KG1 (cell line): ENCODE measurements around the gene SLC22A12.

Experiments
- DNase-seq: peaks from one replicate; lab custom pipeline; 2025; lab: John Stamatoyannopoulos, UW

The SLC22A12 gene

DNA sequence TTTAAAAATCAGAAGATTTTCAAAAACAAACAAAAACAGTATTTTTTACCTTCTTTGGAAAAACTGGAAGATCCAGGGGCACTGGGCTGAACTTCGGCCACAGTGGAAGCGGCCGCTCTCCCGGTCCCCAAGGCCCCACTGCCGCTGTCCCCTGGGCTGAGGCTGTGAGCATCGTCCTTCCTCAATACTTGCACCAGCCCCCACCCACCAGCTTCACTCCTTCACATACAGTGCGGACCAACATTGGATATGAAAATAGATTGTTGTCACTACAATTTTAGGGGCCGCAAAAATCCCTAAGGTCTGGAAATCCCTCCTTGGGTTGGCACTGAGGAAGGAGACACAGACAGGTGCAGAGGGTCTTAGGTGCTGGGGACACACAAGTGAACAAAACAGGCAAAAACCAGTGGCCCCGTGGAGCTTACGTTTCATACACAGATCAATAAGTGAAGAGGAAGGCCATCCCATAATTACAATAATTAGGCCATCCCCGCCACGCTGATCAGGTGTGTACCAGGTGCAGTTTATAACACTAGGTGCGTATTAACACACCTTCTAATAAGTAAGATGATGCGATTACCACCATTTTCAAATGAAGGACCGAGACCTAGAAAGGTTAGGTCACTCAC, 28.2 kb upstream of the SLC22A12 start:
- DNase-seq: no peak

DNA sequence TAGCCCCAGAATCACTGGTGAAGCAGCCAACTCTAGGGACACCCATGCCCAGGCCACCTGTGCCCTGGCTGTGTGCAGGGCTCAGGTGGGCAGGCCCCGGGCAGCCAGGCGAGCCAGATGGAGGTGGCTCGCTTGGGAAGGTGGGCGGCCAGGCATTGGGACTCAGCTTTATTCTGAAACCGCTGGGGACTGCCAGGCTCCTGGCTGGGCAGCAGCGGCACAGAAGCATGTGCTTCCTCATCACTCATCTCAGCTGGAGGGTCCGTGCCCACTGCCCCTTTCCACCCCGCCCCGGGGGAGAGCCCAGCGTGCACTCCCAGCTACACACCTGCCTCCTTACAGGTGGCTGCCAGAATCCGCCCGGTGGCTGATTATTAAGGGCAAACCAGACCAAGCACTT, 27.1 kb upstream of the SLC22A12 start:
- DNase-seq: no peak

DNA sequence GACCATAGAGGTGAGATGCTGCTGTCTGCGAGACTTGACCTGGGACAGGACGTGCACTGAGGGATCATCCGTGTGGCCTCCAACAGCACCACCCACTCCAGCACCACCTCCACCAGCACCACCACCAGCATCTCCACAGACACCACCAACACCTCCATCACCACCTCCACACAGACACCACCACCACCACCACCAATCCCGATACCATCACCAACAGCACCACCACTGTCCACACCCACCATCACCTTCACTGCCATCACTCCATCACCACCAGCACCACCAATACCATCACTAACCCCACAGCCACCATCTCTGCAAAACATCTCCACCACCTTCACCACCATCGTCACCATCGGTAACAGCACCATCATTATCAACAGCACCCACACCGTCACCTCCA, 26.6 kb upstream of the SLC22A12 start:
- DNase-seq: no peak

DNA sequence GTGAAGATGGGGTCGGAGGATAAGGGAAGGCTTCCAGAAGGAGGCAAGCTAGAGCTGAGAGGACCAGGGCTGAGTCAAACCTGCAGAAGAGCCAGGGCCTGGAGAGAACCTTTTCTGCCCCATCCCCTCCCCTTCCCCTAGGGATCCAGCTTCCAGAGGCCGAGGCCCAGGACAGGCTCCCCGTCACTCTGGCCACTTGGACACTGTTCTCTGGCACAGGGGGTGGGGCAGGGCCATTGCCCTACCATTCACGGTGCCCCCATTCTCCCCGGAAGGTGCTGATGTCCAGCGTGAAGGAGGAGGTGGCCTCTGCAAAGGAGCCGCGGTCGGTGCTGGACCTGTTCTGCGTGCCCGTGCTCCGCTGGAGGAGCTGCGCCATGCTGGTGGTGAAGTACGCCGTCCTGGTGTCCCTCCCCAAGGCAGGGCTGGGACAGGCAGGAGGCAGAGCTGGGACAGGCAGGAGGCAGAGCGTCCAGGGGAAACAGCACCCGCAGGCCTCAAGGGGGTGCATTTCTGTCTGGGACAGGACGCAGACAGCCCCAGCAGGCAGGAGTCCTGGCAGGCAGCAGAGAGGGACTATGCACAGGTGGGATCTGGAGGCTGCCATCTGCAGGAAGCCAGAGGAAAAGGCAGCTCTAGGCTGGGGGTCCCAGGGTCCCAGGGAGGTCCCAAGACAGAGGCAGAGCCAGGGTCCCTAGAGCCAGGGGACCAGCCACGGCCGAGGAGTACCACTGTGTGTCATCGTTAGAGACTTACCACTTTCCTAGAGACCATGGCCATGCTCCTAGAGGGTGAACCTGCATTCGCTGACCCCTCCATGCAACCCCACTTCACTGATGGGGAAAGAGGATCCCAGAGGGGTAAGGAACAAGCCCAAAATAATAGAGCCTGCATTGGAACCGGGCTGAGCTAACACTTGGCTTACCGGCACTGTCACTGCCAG, 25.8 kb upstream of the SLC22A12 start:
- DNase-seq: no peak

DNA sequence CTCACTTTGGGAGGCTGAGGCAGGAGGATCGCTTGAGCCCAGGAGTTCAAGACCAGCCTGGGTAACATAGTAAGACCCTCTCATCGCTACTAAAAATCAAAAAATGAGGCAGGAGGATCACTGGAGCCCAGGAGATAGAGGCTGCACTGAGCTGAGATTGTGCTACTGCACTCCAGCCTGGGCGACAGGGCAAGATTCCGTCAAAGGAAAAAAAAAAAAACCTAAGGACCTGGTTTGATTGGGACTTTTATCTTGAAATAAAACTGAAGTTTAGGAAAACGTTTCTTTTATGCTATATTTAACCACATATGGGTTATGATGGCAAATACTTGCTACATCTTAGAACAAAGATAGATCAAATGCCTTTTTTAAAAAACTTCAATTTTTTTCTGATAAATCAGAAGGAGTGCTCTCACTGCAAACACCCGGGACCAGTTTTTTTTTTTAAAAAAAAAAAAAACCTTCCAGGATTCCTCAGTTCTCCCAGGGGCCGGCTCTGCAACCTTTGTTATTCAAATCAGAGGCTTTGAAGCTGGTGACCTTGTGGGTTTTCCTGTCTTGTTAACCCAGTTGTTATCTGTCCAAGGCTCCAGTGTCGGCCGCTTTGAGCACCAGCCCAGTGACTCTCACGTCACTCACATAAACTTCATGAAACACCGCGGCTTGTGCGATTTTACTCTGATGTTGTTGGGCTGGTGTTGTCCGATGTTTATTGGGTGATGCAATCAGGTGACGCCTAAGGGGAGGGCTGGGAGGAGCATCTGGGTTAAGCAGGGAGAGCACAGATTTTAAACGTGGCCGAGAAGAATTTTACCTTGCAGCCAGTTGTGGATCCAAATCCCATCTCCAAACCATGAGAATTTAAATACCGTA, 24.7 kb upstream of the SLC22A12 start:
- no peak for DNase-seq

DNA sequence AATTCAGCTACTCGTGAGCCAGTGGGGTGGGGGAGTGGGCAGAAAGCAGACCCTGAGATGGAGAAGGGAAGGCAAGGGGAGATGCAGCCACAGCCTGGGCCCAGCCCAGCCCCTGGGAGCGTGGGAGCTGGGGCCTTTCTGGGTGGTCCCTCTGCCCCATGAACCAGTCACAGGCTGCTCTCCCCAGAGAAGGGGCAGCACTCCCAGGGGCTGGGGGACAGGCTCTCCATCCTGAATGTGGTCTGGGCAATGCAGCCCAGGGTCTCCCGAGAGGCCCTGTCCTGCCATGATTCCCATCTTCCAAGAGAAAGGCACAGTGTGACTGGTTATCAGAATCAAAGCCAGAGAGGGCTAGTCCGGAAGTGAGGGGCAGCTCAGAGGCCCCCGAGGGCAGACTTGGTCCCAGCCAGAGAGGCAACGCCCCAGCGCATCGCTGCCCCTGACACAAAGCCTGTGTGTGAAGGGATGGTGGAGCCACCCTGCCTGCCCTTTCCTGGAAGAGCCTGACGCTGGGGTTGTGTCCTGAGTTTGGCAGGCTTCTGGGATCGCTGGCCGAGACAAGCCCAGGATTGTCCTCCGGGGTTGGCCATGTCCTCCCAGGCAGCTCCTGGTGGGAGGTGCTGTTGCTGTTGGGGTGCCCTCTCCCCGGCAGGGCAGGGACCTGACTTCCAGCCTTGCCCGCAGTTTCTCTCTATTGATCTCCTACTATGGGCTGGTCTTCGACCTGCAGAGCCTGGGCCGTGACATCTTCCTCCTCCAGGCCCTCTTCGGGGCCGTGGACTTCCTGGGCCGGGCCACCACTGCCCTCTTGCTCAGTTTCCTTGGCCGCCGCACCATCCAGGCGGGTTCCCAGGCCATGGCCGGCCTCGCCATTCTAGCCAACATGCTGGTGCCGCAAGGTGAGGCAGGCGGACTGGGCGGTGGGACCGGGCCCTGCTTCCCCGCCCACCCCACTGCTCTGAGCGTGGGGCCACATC, 23.8 kb upstream of the SLC22A12 start:
- DNase-seq: no peak

DNA sequence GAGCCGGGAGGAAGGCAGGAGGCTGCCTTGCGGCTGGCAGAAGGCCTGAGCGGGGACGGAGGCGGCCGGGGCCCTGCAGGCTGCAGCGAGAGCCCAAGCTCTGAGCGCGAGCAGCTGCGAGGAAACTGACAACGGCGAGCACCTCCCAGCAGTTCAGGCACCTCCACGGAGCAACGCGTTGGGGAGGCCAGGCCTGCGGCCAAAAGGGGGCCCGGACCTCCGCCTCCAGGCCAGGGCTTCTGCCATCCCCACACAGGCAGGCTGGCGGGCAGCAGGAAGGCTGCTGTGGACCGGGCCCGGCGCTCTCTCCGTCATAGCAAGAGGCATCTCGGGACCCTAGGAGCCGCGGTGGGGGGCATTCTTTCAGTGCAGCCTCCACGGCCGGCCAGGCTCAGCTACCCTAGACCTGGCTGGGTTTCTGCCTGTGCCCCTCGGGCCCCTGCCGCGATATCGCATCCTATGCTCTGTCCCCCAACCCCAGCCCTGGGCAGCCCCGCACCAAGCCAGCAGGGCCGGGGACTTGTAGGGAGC, 22.9 kb upstream of the SLC22A12 start:
- no peak for DNase-seq

DNA sequence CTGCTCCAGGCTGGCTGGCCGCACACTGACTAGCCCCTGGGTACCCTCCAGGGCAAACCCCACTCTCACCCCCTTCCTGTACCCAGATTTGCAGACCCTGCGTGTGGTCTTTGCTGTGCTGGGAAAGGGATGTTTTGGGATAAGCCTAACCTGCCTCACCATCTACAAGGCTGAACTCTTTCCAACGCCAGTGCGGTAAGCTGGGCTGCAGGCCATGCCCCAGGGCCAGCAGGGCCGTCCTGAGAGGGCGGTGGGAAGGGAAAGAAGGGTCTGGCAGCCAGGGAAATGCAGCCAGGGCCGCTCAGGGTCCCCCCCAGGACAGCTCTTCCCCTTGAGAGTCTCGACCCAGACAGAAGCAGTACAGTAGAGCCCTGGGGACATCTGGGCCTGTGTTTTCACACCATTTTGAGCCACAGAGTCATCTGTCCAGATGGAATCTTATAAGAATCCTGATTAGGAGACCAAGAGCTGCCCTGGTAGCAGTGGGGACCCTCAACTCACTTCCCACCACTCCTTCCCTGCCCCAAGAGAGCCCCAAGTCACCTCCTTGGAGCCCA, 22.4 kb upstream of the SLC22A12 start:
- no peak for DNase-seq

DNA sequence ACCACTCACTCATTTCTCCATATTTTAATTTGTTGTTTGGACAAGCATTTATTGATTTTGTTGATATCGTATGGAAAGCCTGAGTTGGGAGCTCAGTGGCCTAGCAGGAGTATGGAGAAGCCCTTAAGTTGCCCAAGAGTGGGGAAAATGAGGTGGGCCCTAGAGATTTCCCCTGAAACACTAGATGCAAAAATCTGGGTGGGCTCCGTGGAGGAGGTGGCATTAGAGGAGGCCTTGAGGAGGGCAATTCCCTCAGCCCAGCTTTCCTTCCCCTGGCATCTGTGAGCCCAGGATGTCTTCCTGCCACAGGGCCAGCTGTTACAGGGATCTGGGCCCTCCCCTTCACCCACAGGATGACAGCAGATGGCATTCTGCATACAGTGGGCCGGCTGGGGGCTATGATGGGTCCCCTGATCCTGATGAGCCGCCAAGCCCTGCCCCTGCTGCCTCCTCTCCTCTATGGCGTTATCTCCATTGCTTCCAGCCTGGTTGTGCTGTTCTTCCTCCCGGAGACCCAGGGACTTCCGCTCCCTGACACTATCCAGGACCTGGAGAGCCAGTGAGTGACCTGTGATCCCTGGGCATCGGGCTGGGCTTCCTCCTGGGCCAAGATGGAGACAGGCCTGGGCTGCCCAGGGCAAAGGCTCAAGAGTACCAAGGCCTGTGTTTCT, 21.6 kb upstream of the SLC22A12 start:
- no peak for DNase-seq

DNA sequence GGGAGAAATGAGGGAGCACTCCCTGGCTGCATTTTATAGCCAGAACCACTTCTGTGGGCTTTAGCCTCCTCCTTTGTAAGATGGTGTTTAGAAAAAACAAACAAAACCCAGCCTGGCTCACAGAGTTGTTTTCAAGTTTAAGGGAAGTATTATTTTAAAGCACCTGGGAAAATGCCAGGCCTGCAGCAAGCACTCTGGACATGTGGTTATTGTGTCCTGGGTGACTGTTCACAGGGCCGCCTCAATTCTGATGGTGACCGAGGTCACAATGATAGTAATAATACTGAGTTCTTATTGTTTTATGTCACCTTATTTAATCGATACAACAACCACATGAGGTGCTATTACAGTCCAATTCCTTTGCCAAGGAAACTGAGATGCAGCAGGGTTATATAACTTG, 20.7 kb upstream of the SLC22A12 start:
- no peak for DNase-seq

DNA sequence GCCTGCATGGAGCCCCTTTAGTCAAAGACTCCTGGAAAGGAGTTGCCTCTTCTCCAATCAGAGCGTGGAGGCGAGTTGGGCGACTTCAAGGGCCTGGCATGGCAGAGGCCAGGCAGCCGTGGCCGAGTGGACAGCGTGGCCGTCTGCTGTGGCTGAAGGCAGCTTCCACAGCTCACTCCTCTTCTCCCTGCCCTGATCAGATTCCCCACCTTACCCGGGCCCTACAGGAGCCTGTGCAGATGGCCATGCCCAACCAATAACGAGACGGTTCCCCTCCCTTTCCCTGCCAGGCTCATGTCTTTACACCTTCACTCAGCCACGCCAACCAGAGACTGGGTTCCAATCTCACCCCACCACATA, 20.0 kb upstream of the SLC22A12 start:
- DNase-seq: no peak

DNA sequence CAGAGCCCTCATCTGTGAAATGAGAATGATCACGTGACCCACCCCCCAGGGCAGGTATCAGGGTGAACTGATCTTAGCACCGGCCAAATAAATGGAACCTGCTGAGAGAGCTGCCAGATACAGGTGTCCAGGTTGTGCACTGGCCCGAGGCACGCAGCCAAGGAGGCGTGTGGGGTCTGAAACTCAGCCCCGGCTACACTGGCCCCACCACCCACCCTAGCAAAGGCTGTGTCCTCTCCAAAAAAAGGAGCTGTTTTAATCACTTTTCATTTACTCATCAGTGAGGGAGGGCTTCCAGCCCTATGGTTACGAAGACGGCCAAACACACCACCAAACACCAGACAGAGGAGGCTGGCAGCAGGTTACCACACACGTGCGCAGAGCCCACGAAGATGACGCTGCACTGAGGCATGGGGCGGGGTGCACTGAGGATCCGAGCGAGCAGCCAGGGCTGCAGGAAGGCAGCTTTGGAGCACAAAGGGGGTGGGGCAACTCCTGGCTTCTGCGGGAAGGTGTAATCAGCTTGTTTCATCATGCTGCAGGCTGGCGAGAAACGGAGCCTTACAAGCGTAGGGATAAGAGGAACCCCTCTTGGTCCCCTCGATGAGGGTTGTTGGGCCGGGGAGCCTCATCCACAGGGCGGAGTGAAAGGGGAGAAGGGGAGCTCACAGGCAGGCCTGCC, 19.5 kb upstream of the SLC22A12 start:
- DNase-seq: no peak

DNA sequence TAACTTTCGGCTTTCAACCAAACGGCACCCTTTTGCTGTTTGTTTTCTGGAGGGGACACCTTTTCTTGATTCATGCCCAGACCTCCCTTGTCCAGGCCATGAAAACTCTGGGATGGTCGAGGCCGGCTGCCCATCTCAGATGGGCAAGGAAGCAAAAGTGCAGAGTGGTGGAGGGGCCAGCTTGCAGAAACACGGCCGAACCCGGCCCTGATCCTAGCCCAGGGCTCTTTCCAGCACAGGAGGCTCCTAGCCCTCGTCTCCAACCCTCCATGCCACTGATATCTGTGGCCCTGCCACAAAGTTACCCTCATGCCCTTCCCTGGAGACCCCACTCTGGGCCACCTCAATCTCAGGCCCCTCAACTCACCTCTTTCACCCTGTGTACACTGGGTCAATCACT, 18.9 kb upstream of the SLC22A12 start:
- DNase-seq: no peak

DNA sequence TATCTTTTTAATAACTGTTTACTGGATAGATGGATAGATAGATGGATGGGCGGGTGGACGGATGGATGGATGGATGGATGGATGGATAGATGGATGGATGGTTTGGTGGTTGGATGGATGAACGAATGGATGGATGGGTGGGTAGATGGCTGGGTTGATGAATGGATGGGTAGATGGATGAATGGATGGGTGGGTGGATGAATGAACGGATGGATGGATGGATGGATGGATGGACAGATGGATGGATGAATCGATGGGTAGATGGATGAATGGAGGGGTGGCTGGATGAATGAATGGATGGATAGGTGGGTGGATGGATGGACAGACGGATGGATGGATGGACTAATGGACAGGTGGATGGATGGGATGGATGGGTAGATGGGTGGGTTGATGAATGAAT, 13.8 kb upstream of the SLC22A12 start:
- no peak for DNase-seq

DNA sequence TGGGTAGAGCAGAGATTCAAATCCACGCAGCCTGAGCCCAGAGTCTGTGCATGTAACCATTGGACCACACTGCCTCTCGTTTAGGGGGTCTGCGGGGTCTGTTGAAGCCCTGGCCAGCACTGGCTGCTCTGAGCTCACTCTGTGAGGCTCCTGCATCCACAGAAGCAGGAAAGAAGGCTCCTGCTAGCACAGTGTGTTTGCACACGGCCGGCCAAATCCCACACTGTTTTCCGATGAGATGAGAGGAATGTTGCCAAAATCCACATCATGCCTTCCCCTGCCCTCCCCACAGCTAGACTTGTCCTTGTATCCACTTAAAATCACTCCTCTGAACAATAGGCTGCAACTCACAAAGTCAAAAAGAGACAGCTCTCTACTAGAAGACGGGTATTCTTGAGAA, 10.6 kb upstream of the SLC22A12 start:
- DNase-seq: no peak

DNA sequence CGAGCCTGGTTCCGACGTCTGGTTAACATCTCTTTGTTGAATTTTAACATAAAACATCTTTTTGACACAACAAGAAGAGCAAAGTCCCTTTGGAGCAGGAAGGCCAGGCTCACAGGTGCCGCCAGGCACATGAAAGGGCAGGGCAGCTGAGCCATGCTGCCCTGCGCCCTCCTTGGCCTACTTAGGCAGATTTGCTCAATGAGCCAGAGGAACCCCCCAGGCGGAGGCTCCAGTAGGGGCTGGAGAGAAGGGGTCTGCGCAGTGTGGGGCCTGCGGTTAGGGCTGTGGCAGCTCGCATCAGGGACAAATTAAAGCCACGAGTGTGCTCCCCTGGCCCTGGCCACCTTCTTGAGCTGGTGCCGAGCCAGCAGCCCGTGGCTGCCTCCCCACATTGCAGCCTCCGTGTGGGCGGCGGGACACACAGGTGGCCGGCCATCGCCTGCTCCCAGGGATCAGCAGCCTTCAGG, 9.9 kb upstream of the SLC22A12 start:
- no peak for DNase-seq

DNA sequence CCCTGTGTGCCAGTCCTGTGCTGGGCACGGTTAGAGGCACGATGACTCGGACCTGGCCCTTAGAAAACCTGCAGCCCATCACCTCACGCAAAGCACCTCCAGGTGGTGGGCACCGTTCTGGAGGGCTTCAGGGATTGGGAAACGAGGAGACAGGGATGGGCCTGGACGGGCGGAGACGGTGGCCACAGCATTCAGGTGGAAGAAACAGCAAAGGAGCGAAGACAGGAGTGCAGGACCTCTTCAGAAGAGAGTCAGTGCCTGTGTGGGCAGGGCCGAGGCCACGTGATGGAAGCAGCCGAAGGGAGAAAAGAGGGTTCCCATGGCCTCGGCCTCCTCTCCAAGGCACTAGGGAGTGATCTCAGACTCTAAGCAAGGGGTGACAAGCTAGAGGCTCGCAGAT, 8.1 kb upstream of the SLC22A12 start:
- DNase-seq: no peak

DNA sequence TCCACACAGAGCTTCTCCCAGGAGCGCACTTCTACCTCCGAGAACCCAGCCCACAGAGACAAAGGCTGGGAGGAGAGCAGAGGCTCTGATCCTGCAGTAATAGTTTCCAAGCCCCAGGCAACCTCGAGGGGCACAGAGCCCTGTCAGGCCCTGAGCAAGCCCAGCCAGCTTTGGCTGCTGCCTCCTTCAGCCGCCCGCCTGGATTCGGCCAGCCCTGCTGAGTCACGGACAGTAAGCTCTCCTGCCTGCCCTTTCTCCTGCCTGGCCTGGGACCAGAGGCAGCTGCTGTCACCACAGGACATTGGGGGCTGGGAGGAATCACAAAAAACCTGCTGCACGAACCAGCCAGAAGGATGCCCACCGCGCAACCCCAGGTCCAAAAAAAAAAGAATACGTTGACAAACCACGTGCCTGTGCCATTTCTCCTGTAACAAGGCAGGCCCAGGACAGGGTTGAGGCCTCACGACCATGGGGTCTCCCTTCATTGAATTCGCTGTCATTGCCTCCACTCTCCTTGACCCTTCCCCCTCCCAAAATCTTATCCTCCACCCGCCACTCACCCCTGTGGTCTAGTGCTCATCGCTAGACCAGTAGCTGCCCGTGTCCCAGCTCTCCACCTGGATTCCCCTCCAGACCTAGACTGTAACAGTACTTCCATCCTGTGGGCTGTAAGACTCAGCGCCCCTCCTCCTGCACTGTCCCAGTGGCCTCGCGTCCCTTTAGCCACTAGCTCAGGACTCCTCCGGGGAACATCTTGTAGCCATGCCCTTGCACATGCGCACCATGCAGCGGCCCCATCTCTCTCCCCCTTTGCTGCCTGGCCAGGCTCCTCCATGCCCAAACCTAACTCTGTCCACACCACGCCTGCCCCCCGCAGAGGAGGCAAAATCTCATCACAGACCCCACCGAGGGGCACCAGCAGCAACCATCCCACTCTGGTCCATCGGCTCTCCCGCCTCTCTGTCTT, 7.4 kb upstream of the SLC22A12 start:
- no peak for DNase-seq
